Uterus (tissue), 4 donors: ENCODE results near the gene SLFN14. TPM values are rescaled to one million over a fixed set of nuclear protein-coding genes. Genes with fewer than 3 reads are reported as not detected.
"Not testable (repeated sequence)": the region's sequence is repeated elsewhere in the genome, so short reads cannot be mapped to it uniquely, and the experiment has no call there.

Experiments used
- DNase-seq, 2 donors: peaks; one replicate each; pipeline ENCODE4 v3.0.0-alpha.2; 2019 to 2020
- H3K27ac ChIP-seq, 2 donors: fragments of 200-600 bp; sonication (generic); 1 replicate in 1 of 2; 2 replicates in 1 of 2; pipeline ENCODE4 v1.5.1; 2016 to 2018
- H3K27me3 ChIP-seq, 2 donors: fragments of 200-600 bp; sonication (generic); one replicate each; pipeline ENCODE4 v1.5.1; 2018 to 2019; ENCODE audit warnings: control low read depth in 1 of 2
- H3K36me3 ChIP-seq, 2 donors: fragments of 200-600 bp; sonication (generic); one replicate each; pipeline ENCODE4 v1.5.1; 2019; ENCODE audit warnings: control low read depth in 1 of 2
- H3K4me1 ChIP-seq, 2 donors: fragments of 200-600 bp; sonication (generic); one replicate each; pipeline ENCODE4 v1.5.1; 2018 to 2019; ENCODE audit warnings: control low read depth in 1 of 2
- H3K4me3 ChIP-seq, 2 donors: fragments of 200-600 bp; sonication (generic); 1 replicate in 1 of 2; 2 replicates in 1 of 2; pipeline ENCODE4 v1.5.1; 2018 to 2019; ENCODE audit warnings: mild to moderate bottlenecking in 1 of 2
- H3K9me3 ChIP-seq, 2 donors: fragments of 200-600 bp; sonication (generic); one replicate each; pipeline ENCODE4 v1.5.1; 2019; ENCODE audit warnings: control low read depth in 1 of 2
- CTCF ChIP-seq, 4 experiments: fragments of 200-600 bp in 2 of 4; fragments of 450-650 bp in 2 of 4; sonication (generic) in 2 of 4; IDR thresholded peaks; one replicate each; pipeline ENCODE4 v1.5.1; 2016 to 2019; ENCODE audit warnings: antibody characterized with exemption in 4 of 4, mild to moderate bottlenecking in 2 of 4, moderate library complexity in 1 of 4
- POLR2A ChIP-seq, 2 donors: fragments of 450-650 bp; IDR thresholded peaks; one replicate each; pipeline ENCODE4 v1.6.1; 2016; ENCODE audit warnings: antibody characterized with exemption in 2 of 2, mild to moderate bottlenecking in 1 of 2, moderate library complexity in 1 of 2
- intact Hi-C: fragments of 100-400 bp; cut with DNase I; formaldehyde crosslinking; loops from one replicate; pipeline ENCODE4 v1.15.1; 2023; ENCODE audit warnings: low total_unique reads
- total RNA-seq, 4 donors: library from RNA; depleted of rRNA in 3 of 4; stranded (reverse); fragments of >200 nt in 3 of 4; gene quantifications; one replicate each; pipeline versions ENCODE4 v1.1.0 to v1.2.4, GENCODE V29; 2014 to 2023
- donor health status: DM: yes; HTN: yes; CAD: no.

SLFN14 gene
- total RNA-seq, 4 donors from 2014 or later, result 0.76 TPM; not detected in 3

- intact Hi-C loops, result loop anchor here (5.0 kb wide), 1 partner anchor 227 kb away; no protein-coding TSS in a partner anchor
- TF ChIP-seq POLR2A (IDR thresholded peaks at IDR 0.05), result no peak
- no peak for TF ChIP-seq CTCF (IDR thresholded peaks at IDR 0.05)
- H3K27ac ChIP-seq, result peak overlapping the region in 1 of 2 donors; percentile 1
Measured at GRCh38 chr17:35539659-35540026, 21.0 kb downstream of the SLFN14 start.

GRCh38 chr17:35537601-35538141, 22.9 kb downstream of the SLFN14 start, which contains the start of gene SLFN12L:
Gene SLFN12L, minus strand, starts transcription at chr17:35537678. Its CDS starts 15,314 bp downstream, at chr17:35522364.
- peak within 1 kb of the TSS; percentile 48 to 57 for H3K27ac ChIP-seq
- H3K36me3 ChIP-seq, result no peaks in the 10 kb centered on the region
- no peaks in the 10 kb centered on the region for H3K27me3 ChIP-seq
- H3K4me3 ChIP-seq, result no peak within 1 kb of the TSS
- TF ChIP-seq CTCF (IDR thresholded peaks at IDR 0.05) (no peak), POLR2A (IDR thresholded peaks at IDR 0.05) (no peak)
- no peak for DNase-seq
- no peaks in the 10 kb centered on the region for H3K4me1 ChIP-seq
- intact Hi-C loops, result loop anchor here (5.0 kb wide), 1 partner anchor 225 kb away; no protein-coding TSS in a partner anchor
- H3K9me3 ChIP-seq, result no peaks in the 10 kb centered on the region

More at GRCh38 chr17:35539659-35540026, 21.0 kb downstream of the SLFN14 start:
- no peaks in the 10 kb centered on the region for H3K27me3 ChIP-seq
- DNase-seq, result no peak
- no peak overlapping the region for H3K4me3 ChIP-seq
- H3K9me3 ChIP-seq, result no peaks in the 10 kb centered on the region
- H3K36me3 ChIP-seq, result no peaks in the 10 kb centered on the region
- no peaks in the 10 kb centered on the region for H3K4me1 ChIP-seq

- no peak for DNase-seq
- intact Hi-C loops, result loop anchor here (5.0 kb wide), 1 partner anchor 224 kb away; no protein-coding TSS in a partner anchor
- Histone ChIP-seq H3K27me3 (no peaks in the 10 kb centered on the region), H3K9me3 (no peaks in the 10 kb centered on the region), H3K4me1 (no peaks in the 10 kb centered on the region), H3K4me3 (no peak overlapping the region), H3K27ac (peak overlapping the region; percentile 48 to 57), H3K36me3 (no peaks in the 10 kb centered on the region)
- TF ChIP-seq POLR2A (IDR thresholded peaks at IDR 0.05) (no peak), CTCF (IDR thresholded peaks at IDR 0.05) (no peak)
Measured at GRCh38 chr17:35536664-35537171, 23.9 kb downstream of the SLFN14 start.

GRCh38 chr17:35535406-35535805, 25.2 kb downstream of the SLFN14 start:
- not testable (repeated sequence) for H3K27me3 ChIP-seq, H3K36me3 ChIP-seq, H3K9me3 ChIP-seq, H3K4me1 ChIP-seq, H3K4me3 ChIP-seq, DNase-seq, H3K27ac ChIP-seq
- intact Hi-C loops, result loop anchor here (5.0 kb wide), 1 partner anchor 223 kb away; no protein-coding TSS in a partner anchor

GRCh38 chr17:35534576-35535093, 26.0 kb downstream of the SLFN14 start:
- Histone ChIP-seq H3K4me1 (no peaks in the 10 kb centered on the region), H3K4me3 (no peak overlapping the region), H3K27ac (no peak overlapping the region), H3K27me3 (no peaks in the 10 kb centered on the region), H3K36me3 (no peaks in the 10 kb centered on the region), H3K9me3 (no peaks in the 10 kb centered on the region)
- no peak for DNase-seq
- intact Hi-C loops, result loop anchor here (5.0 kb wide), 1 partner anchor 222 kb away; no protein-coding TSS in a partner anchor
- TF ChIP-seq POLR2A (IDR thresholded peaks at IDR 0.05) (no peak), CTCF (IDR thresholded peaks at IDR 0.05) (no peak)
